HEK293 (cell line): ENCODE results near the gene NT5M.
A peak's percentile ranks its signal among the peaks of the same experiment; 100 is the strongest.

Experiments used
- CTCF ChIA-PET: fragments of 350-600 bp; formaldehyde crosslinking; extraction: SDS; loops from one replicate; lab custom pipeline; 2021; ENCODE audit warnings: antibody characterized with exemption; lab: Yijun Ruan, JAX
- POLR2A ChIA-PET: fragments of 300-600 bp; formaldehyde crosslinking; extraction: SDS; loops from one replicate; lab custom pipeline; 2020; ENCODE audit warnings: antibody characterized with exemption, inconsistent platforms; lab: Yijun Ruan, JAX
- H3K27ac ChIP-seq: fragments of 200-500 bp; sonication (Bioruptor generic); 2 replicates; pipeline ENCODE4 v1.5.1; 2014; ENCODE audit warnings: low read depth, low read length, control low read depth, inconsistent platforms; ENCODE audit errors: extremely low read depth
- H3K36me3 ChIP-seq, 2 experiments: fragments of 200-500 bp in 1 of 2; sonication (Bioruptor generic) in 1 of 2; 1 replicate in 1 of 2; 2 replicates in 1 of 2; pipeline ENCODE4 v1.5.1; 2014 to 2017; ENCODE audit warnings: inconsistent platforms in 2 of 2, low read length in 2 of 2; ENCODE audit not compliant: control insufficient read depth in 2 of 2, insufficient read depth in 1 of 2
- H3K4me1 ChIP-seq: fragments of 200-500 bp; sonication (Bioruptor generic); 2 replicates; pipeline ENCODE4 v1.5.1; 2014; ENCODE audit warnings: mild to moderate bottlenecking, low read length, inconsistent platforms; ENCODE audit not compliant: control insufficient read depth, insufficient read depth
- H3K4me3 ChIP-seq: 2 replicates; pipeline ENCODE4 v1.5.1; 2011; ENCODE audit warnings: low read depth, mild to moderate bottlenecking, control low read depth, low read length, moderate library complexity
- H3K9me3 ChIP-seq: fragments of 200-500 bp; sonication (Bioruptor generic); 2 replicates; pipeline ENCODE4 v1.5.1; 2014; ENCODE audit warnings: low read depth, low read length, inconsistent platforms; ENCODE audit not compliant: control insufficient read depth, insufficient read depth
- HOXC10 ChIP-seq: sonication (generic); formaldehyde crosslinking; IDR thresholded peaks from 2 replicates; pipeline ENCODE4 v1.8.1; 2023; ENCODE audit warnings: mild to moderate bottlenecking, missing genetic modification reagents
- KLF8 ChIP-seq: fragments of 450-650 bp; formaldehyde crosslinking; IDR thresholded peaks from 2 replicates; pipeline ENCODE4 v1.5.1; 2016; ENCODE audit warnings: missing biosample characterization, missing genetic modification characterization
- PRDM1 ChIP-seq: fragments of 450-650 bp; formaldehyde crosslinking; IDR thresholded peaks from 2 replicates; pipeline ENCODE4; 2016; ENCODE audit warnings: missing biosample characterization, missing genetic modification characterization
- RBAK ChIP-seq: fragments of 450-650 bp; formaldehyde crosslinking; IDR thresholded peaks from 2 replicates; pipeline ENCODE4 v1.5.1; 2016; ENCODE audit warnings: missing biosample characterization, missing genetic modification characterization
- SCRT2 ChIP-seq: fragments of 450-650 bp; formaldehyde crosslinking; IDR thresholded peaks from 2 replicates; pipeline ENCODE4 v1.5.1; 2016; ENCODE audit warnings: missing biosample characterization, missing genetic modification characterization
- TSHZ1 ChIP-seq: fragments of 450-650 bp; formaldehyde crosslinking; IDR thresholded peaks from 2 replicates; pipeline ENCODE4 v1.5.1; 2016; ENCODE audit warnings: missing biosample characterization, missing genetic modification characterization, borderline replicate concordance
- ZBTB17 ChIP-seq: fragments of 450-650 bp; formaldehyde crosslinking; IDR thresholded peaks from 2 replicates; pipeline ENCODE4 v1.5.1; 2016; ENCODE audit warnings: missing biosample characterization, missing genetic modification characterization
- ZBTB21 ChIP-seq: fragments of 450-650 bp; formaldehyde crosslinking; IDR thresholded peaks from 2 replicates; pipeline ENCODE4 v1.5.1; 2017; ENCODE audit warnings: missing biosample characterization, missing genetic modification characterization
- ZNF140 ChIP-seq: fragments of 450-650 bp; formaldehyde crosslinking; IDR thresholded peaks from 2 replicates; pipeline ENCODE4 v1.5.1; 2016; ENCODE audit warnings: missing biosample characterization, missing genetic modification characterization
- ZNF157 ChIP-seq: fragments of 450-650 bp; formaldehyde crosslinking; IDR thresholded peaks from 2 replicates; pipeline ENCODE4 v1.5.1; 2016; ENCODE audit warnings: missing biosample characterization, missing genetic modification characterization
- ZNF274 ChIP-seq, 2 experiments: fragments of 200-500 bp in 1 of 2; fragments of 450-650 bp in 1 of 2; sonication (Bioruptor generic) in 1 of 2; formaldehyde crosslinking in 1 of 2; IDR thresholded peaks; 2 replicates each; pipeline versions ENCODE4 v1.5.1 to v1.6.1; 2014 to 2016; ENCODE audit warnings: borderline replicate concordance in 1 of 2, inconsistent platforms in 1 of 2, low read length in 1 of 2, missing biosample characterization in 1 of 2, missing genetic modification characterization in 1 of 2
- ZNF292 ChIP-seq: fragments of 450-650 bp; formaldehyde crosslinking; IDR thresholded peaks from 2 replicates; pipeline ENCODE4 v1.5.1; 2016; ENCODE audit warnings: low read depth, missing biosample characterization, missing genetic modification characterization, borderline replicate concordance
- ZNF366 ChIP-seq: fragments of 450-650 bp; formaldehyde crosslinking; conservative IDR thresholded peaks from 2 replicates; pipeline ENCODE4 v1.5.1; 2016; ENCODE audit warnings: missing biosample characterization, missing genetic modification characterization
- ZNF37A ChIP-seq: fragments of 450-650 bp; IDR thresholded peaks from 2 replicates; pipeline ENCODE4 v1.5.1; 2018; ENCODE audit warnings: missing biosample characterization, missing genetic modification characterization
- ZNF501 ChIP-seq: fragments of 450-650 bp; formaldehyde crosslinking; IDR thresholded peaks from 2 replicates; pipeline ENCODE4 v1.5.1; 2016; ENCODE audit warnings: missing biosample characterization, missing genetic modification characterization
- ZNF549 ChIP-seq: fragments of 450-650 bp; IDR thresholded peaks from 2 replicates; pipeline ENCODE4 v1.5.1; 2018; ENCODE audit warnings: missing biosample characterization, missing genetic modification characterization, mild to moderate bottlenecking, inconsistent platforms, moderate library complexity
- ZNF596 ChIP-seq: fragments of 450-650 bp; IDR thresholded peaks from 2 replicates; pipeline ENCODE4 v1.5.0; 2018; ENCODE audit warnings: missing biosample characterization, mild to moderate bottlenecking, missing genetic modification characterization, moderate library complexity
- ZNF639 ChIP-seq: fragments of 450-650 bp; formaldehyde crosslinking; IDR thresholded peaks from 2 replicates; pipeline ENCODE4 v1.5.1; 2016; ENCODE audit warnings: missing biosample characterization, missing genetic modification characterization
- ZSCAN30 ChIP-seq: fragments of 450-650 bp; IDR thresholded peaks from 2 replicates; pipeline ENCODE4 v1.5.1; 2018; ENCODE audit warnings: missing biosample characterization, mild to moderate bottlenecking, missing genetic modification characterization, moderate library complexity
- ZXDB ChIP-seq: fragments of 450-650 bp; formaldehyde crosslinking; IDR thresholded peaks from 2 replicates; pipeline ENCODE4 v1.5.1; 2016; ENCODE audit warnings: missing biosample characterization, missing genetic modification characterization
- TF ChIP-seq, protein P1 (sequence below): fragments of 450-650 bp; formaldehyde crosslinking; IDR thresholded peaks from 2 replicates; pipeline ENCODE4 v1.5.1; 2016; ENCODE audit warnings: missing biosample characterization, missing genetic modification characterization
- TF ChIP-seq, protein P2 (sequence below): fragments of 450-650 bp; formaldehyde crosslinking; IDR thresholded peaks from 2 replicates; pipeline ENCODE4 v1.5.1; 2016; ENCODE audit warnings: missing biosample characterization, missing genetic modification characterization

The NT5M gene

DNA sequence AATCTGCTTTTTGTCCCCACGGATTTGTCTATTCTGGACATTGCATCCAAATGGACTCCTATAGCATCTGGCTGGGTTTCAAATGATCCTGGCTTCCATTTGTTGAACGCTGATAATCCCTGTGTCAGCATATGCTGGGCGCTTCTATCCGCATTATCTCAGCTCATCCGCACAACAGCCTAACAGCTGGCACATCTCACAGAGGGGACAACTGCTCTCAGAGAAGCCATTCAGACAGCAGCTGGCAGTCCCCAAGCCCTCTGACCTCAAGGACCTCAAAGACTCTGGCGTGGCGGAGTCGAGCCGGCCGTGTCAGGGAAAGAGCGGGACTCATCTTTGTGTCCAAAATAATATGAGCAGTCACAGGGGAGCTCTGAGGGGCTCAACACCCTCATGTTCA is 82.3 kb downstream of the NT5M start (continued):
- TF ChIP-seq ZNF274 (IDR thresholded peaks at IDR 0.05; ENCODE audit: low read length) (no peak), ZNF274 (tag by site-specific recombination; IDR thresholded peaks at IDR 0.05; ENCODE audit: borderline replicate concordance) (no peak), ZNF37A (tag by site-specific recombination) (no peak), SCRT2 (tag by site-specific recombination) (no peak)
- TF ChIP-seq, protein P1, sequence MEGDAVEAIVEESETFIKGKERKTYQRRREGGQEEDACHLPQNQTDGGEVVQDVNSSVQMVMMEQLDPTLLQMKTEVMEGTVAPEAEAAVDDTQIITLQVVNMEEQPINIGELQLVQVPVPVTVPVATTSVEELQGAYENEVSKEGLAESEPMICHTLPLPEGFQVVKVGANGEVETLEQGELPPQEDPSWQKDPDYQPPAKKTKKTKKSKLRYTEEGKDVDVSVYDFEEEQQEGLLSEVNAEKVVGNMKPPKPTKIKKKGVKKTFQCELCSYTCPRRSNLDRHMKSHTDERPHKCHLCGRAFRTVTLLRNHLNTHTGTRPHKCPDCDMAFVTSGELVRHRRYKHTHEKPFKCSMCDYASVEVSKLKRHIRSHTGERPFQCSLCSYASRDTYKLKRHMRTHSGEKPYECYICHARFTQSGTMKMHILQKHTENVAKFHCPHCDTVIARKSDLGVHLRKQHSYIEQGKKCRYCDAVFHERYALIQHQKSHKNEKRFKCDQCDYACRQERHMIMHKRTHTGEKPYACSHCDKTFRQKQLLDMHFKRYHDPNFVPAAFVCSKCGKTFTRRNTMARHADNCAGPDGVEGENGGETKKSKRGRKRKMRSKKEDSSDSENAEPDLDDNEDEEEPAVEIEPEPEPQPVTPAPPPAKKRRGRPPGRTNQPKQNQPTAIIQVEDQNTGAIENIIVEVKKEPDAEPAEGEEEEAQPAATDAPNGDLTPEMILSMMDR (tag by site-specific recombination) = no peak

DNA sequence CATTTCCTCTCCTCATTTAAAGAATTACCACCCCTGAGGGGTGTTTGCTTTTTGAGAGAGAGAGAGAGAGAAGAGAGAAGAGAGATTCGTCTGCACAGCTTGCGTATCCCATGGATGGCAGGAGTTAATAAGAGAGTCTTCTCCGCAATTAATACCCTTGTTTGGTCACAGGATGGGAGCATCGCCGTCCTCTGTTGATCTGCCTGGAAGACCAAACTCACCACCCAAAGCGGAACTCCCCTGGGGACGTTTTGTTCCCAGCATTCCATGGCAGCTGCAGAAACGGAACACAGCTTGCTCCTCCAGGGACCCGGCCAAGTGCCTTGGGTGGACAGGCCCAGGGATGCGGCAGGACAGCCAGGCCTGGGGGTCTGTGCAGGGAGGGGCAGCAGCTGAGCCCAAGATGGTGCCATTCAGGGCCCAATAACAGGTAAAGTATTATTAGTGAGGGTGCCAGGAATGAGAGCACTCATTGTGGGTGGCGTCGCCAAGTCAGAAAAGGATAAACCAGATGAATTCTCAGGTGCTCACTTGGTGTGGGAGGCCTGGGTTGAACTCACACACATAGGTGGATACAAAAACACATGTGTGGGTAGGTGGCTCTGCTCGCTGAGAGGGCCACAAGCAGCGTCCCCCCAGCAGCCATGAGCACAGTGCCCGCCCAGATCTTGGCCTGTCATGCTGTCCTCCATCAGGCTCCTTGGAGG is 83.1 kb downstream of the NT5M start:
- POLR2A ChIA-PET = interaction anchor here (0.6 kb wide), 1 partner anchor 535 kb away, joined by 3 read pairs; no protein-coding TSS in a partner anchor
- TF ChIP-seq SCRT2 (tag by site-specific recombination) = no peak
- no peak for TF ChIP-seq ZBTB21 (tag by site-specific recombination)
- no peak for TF ChIP-seq ZNF157 (tag by site-specific recombination)
- TF ChIP-seq, protein P2, sequence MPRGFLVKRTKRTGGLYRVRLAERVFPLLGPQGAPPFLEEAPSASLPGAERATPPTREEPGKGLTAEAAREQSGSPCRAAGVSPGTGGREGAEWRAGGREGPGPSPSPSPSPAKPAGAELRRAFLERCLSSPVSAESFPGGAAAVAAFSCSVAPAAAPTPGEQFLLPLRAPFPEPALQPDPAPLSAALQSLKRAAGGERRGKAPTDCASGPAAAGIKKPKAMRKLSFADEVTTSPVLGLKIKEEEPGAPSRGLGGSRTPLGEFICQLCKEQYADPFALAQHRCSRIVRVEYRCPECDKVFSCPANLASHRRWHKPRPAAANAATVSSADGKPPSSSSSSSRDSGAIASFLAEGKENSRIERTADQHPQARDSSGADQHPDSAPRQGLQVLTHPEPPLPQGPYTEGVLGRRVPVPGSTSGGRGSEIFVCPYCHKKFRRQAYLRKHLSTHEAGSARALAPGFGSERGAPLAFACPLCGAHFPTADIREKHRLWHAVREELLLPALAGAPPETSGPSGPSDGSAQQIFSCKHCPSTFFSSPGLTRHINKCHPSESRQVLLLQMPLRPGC (tag by site-specific recombination) = no peak
- TF ChIP-seq, protein P1 (tag by site-specific recombination) = no peak
- no peak for TF ChIP-seq ZNF140
- no peak for TF ChIP-seq ZNF549
- no peak for TF ChIP-seq ZNF639 (tag by site-specific recombination)
- 0 out of 2 replicates have a peak, but pooled peaks have one; percentile 27 for TF ChIP-seq ZNF596 (tag by site-specific recombination)
- TF ChIP-seq, all 188 proteins: peak for 1
- H3K27ac ChIP-seq = no peak overlapping the region
- no peaks in the 10 kb centered on the region for H3K9me3 ChIP-seq
- no peak overlapping the region for H3K4me3 ChIP-seq
- H3K36me3 ChIP-seq = no peaks in the 10 kb centered on the region
- CTCF ChIA-PET = no interaction called here
- H3K4me1 ChIP-seq = no peaks in the 10 kb centered on the region

DNA sequence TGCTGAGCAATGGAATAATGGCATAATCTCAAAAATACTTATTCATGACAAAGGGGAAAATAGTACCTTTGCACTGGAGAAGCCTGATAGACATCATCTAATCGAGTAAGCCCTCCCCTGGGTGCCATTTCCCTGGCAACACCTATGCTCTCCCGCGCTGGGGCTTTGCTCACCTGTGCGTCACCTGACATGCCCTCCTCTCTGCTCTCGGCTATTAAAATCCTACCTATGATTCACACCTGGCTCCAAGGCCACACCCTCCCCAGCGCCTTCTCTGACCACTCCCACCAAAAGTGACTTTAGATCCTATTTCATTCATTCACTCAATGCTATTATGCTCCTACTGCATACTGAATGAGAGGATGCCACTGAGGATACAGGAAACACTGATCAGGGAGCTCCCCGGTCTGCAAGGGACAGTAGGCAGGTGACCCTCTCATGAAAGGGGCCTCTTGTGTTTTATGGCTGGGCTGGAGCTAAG is 83.9 kb downstream of the NT5M start:
- Histone ChIP-seq H3K4me1 (no peaks in the 10 kb centered on the region), H3K27ac (no peak overlapping the region), H3K36me3 (no peaks in the 10 kb centered on the region), H3K4me3 (no peak overlapping the region), H3K9me3 (no peaks in the 10 kb centered on the region)
- ChIA-PET CTCF (interaction anchor here (0.7 to 1.7 kb wide), 4 partner anchors 13 to 831 kb away, joined by 3 to 4 read pairs (median 3); no protein-coding TSS in a partner anchor), POLR2A (no interaction called here)
- no peak for TF ChIP-seq ZXDB (tag by site-specific recombination)
- TF ChIP-seq RBAK (tag by site-specific recombination) = no peak
- no peak for TF ChIP-seq ZNF292 (tag by site-specific recombination)
- no peak for TF ChIP-seq TSHZ1 (tag by site-specific recombination)
- TF ChIP-seq ZNF501 = no peak
- TF ChIP-seq HOXC10 (CRISPR knock-in tag) = no peak
- TF ChIP-seq ZNF366 = no peak
- TF ChIP-seq PRDM1 = no peak
- no peak for TF ChIP-seq KLF8 (tag by site-specific recombination)
- no peak for TF ChIP-seq ZSCAN30
- no peak for TF ChIP-seq ZBTB17 (tag by site-specific recombination)
